DND-41 (cell line): ENCODE data around the gene LZTFL1.

Source experiments
- ATAC-seq: fragments of 200-7000 bp; cut with Tn5 transposase; 3 replicates; pipeline ENCODE4 v1.9.1; 2021; ENCODE audit warnings: low read depth; ENCODE audit not compliant: insufficient read depth
- DNase-seq: peaks from one replicate; pipeline ENCODE4 v3.0.0-alpha.2; 2020
- H2AFZ ChIP-seq: 2 replicates; pipeline ENCODE4 v1.6.0; 2012; ENCODE audit warnings: low read depth, low read length
- H3K27ac ChIP-seq: 2 replicates; pipeline ENCODE4 v1.5.1; 2012; ENCODE audit warnings: low read length, inconsistent platforms
- H3K27me3 ChIP-seq: fragments of 200-600 bp; sonication (generic); 2 replicates; pipeline ENCODE4 v1.6.0; 2012; ENCODE audit warnings: low read length, mild to moderate bottlenecking, inconsistent platforms; ENCODE audit not compliant: insufficient read depth, poor library complexity
- H3K36me3 ChIP-seq: 2 replicates; pipeline ENCODE4 v1.5.1; 2012; ENCODE audit warnings: low read length, inconsistent platforms; ENCODE audit not compliant: insufficient read depth
- H3K4me1 ChIP-seq: 2 replicates; pipeline ENCODE4 v1.5.1; 2012; ENCODE audit warnings: mild to moderate bottlenecking, low read length; ENCODE audit not compliant: insufficient read depth
- H3K4me2 ChIP-seq: 2 replicates; pipeline ENCODE4 v1.6.0; 2012; ENCODE audit warnings: mild to moderate bottlenecking, moderate library complexity, low read length, inconsistent platforms; ENCODE audit not compliant: insufficient read depth
- H3K4me3 ChIP-seq, 2 experiments: fragments of 200-600 bp in 1 of 2; shearing (Covaris generic) in 1 of 2; 2 replicates each; pipeline ENCODE4 v1.5.1; 2012 to 2016; ENCODE audit warnings: inconsistent platforms in 2 of 2, low read length in 2 of 2, mild to moderate bottlenecking in 2 of 2, low read depth in 1 of 2, moderate library complexity in 1 of 2
- H3K79me2 ChIP-seq: 2 replicates; pipeline ENCODE4 v1.6.0; 2012; ENCODE audit warnings: low read length, inconsistent platforms; ENCODE audit not compliant: insufficient read depth
- H3K9ac ChIP-seq: 2 replicates; pipeline ENCODE4 v1.6.0; 2012; ENCODE audit warnings: low read depth, mild to moderate bottlenecking, inconsistent platforms, low read length, moderate library complexity
- H3K9me3 ChIP-seq: 2 replicates; pipeline ENCODE4 v1.5.1; 2012; ENCODE audit warnings: low read length, moderate library complexity, mild to moderate bottlenecking, inconsistent platforms; ENCODE audit not compliant: insufficient read depth, severe bottlenecking
- H4K20me1 ChIP-seq: 2 replicates; pipeline ENCODE4 v1.6.0; 2012; ENCODE audit warnings: low read length; ENCODE audit not compliant: insufficient read depth
- EZH2 ChIP-seq: IDR thresholded peaks from 3 replicates; pipeline ENCODE4 v1.6.1; 2012; ENCODE audit warnings: borderline replicate concordance, low read depth, mild to moderate bottlenecking, moderate library complexity, low read length, inconsistent platforms; ENCODE audit not compliant: severe bottlenecking
- TF ChIP-seq, protein P1 (sequence below): IDR thresholded peaks from 2 replicates; pipeline ENCODE4 v1.5.1; 2012; ENCODE audit warnings: borderline replicate concordance, low read length, moderate library complexity, mild to moderate bottlenecking; ENCODE audit not compliant: poor library complexity, severe bottlenecking; ENCODE audit errors: extremely low read depth

LZTFL1 gene, protein sequence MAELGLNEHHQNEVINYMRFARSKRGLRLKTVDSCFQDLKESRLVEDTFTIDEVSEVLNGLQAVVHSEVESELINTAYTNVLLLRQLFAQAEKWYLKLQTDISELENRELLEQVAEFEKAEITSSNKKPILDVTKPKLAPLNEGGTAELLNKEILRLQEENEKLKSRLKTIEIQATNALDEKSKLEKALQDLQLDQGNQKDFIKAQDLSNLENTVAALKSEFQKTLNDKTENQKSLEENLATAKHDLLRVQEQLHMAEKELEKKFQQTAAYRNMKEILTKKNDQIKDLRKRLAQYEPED

DNA sequence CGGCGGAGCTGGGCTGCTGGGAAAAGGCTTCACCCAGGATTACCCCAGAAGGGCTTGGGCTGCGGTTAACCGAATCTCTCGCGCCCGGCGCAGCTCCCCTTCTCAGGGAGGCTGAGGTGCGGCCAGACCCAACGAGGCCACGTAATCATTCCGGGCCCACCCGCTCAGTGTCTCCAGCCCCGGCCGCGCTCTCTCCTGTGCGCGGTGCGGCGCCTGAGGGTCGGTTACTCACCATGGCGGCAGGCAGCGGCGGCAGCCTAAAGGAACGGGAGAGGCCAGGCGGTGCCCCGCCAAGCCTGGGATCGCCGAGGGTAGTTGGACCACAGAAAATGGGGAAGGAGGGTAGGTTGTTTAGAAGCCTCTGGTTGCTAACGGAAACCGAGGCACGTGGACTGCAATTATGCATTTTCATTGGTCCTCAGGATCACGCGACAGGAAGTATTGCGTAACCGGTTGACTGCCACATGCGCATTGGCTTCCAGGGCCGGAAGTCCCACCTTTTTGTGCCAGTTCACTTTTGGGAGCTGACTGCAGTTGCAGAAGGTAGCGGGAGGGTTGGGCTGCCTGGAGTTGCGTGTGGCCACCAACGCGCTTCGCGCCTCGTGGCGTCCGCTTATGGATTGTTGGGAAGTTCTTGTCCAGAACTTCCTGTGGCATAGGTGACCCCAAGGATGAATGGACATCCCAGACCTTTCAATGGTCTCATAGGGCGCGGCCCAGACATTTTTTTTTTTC is at the start of gene LZTFL1:
Gene LZTFL1, minus strand, starts transcription at position 363 of the 735 bp plus-strand sequence. Its CDS starts 128 bp downstream, at position 235.
- ATAC-seq, result peak; percentile 29; the same call in 2 of the 3 replicates
- H3K9me3 ChIP-seq, result no peaks in the 10 kb centered on the region
- peaks cover 93% of the 10 kb centered on the region for H3K36me3 ChIP-seq

DNA sequence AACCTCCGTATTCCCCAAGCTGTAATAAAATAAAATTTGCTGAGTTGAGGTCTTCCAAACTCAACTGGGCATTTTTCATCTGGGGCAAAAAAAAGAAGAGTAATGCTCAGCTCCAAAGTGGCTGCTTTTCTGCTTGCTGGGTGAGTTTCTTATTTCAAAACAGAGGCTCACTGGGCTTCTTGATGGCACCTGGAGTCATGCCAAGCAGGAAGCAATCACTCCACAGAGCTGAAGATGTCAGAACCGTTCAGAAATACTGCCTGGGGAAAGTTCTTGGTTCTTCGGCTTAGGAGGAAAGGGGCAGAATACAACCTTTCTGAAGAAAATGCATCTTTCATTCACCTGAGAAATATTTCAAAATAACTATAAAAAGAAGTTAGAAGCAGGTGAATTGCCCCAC is 48.5 kb upstream of the LZTFL1 start:
- Histone ChIP-seq H3K9me3 (no peaks in the 10 kb centered on the region), H3K27ac (peak overlapping the region; percentile 43), H2AFZ (no peak overlapping the region), H3K4me2 (no peak overlapping the region), H3K4me1 (peaks cover 99% of the 10 kb centered on the region), H3K27me3 (no peaks in the 10 kb centered on the region), H3K79me2 (peaks cover 99% of the 10 kb centered on the region), H3K9ac (0 out of 2 replicates have a peak overlapping the region, but pooled peaks have one; percentile 3), H4K20me1 (peaks cover 84% of the 10 kb centered on the region), H3K36me3 (peaks cover 95% of the 10 kb centered on the region), H3K4me3 (no peak overlapping the region)
- TF ChIP-seq, protein P1, sequence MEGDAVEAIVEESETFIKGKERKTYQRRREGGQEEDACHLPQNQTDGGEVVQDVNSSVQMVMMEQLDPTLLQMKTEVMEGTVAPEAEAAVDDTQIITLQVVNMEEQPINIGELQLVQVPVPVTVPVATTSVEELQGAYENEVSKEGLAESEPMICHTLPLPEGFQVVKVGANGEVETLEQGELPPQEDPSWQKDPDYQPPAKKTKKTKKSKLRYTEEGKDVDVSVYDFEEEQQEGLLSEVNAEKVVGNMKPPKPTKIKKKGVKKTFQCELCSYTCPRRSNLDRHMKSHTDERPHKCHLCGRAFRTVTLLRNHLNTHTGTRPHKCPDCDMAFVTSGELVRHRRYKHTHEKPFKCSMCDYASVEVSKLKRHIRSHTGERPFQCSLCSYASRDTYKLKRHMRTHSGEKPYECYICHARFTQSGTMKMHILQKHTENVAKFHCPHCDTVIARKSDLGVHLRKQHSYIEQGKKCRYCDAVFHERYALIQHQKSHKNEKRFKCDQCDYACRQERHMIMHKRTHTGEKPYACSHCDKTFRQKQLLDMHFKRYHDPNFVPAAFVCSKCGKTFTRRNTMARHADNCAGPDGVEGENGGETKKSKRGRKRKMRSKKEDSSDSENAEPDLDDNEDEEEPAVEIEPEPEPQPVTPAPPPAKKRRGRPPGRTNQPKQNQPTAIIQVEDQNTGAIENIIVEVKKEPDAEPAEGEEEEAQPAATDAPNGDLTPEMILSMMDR, result no peak
- TF ChIP-seq EZH2, result no peak
- DNase-seq, result peak; percentile 69
- ATAC-seq, result peak; percentile 41; the same call in 2 of the 3 replicates

More for the DNA sequence above, at the start of gene LZTFL1:
- H3K4me1 ChIP-seq, result peaks cover 8% of the 10 kb centered on the region
- H3K27ac ChIP-seq, result peak within 1 kb of the TSS; percentile 20
- peaks cover 69% of the 10 kb centered on the region for H4K20me1 ChIP-seq
- no peak within 1 kb of the TSS for H3K9ac ChIP-seq
- TF ChIP-seq, protein P1, result no peak
- no peak for TF ChIP-seq EZH2
- no peak within 1 kb of the TSS for H3K4me2 ChIP-seq
- DNase-seq, result no peak
- H3K27me3 ChIP-seq, result no peaks in the 10 kb centered on the region
- H2AFZ ChIP-seq, result no peak within 1 kb of the TSS
- peaks cover 99% of the 10 kb centered on the region for H3K79me2 ChIP-seq
- H3K4me3 ChIP-seq, result no peak within 1 kb of the TSS

DNA sequence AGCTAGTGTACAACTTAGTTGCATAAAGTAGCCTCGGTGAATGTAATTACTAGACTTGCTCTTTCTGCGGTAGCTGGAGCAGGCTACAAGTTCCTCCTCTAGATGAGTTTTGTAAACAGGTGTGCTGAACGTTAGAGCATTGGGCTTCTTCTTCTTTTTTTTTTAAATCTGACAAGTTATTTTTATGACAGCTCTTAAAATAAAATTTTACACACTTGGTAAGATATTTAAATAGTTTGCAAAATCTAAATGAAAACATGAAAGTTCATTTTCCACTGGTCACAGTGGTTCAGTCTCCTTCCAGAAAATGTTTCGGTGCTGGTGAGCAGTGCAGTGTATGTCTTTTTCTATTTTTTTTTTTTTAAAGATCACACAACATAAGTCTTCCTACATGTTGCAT is 47.4 kb upstream of the LZTFL1 start:
- DNase-seq (no peak), ATAC-seq (no peak)
- H3K36me3 ChIP-seq, result peaks cover 95% of the 10 kb centered on the region
- no peak overlapping the region; the same call in 1 of the 2 replicates for H3K4me2 ChIP-seq
- no peaks in the 10 kb centered on the region for H3K9me3 ChIP-seq
- H3K4me3 ChIP-seq, result no peak overlapping the region
- TF ChIP-seq EZH2, result no peak
- TF ChIP-seq, protein P1, result no peak
- peaks cover 99% of the 10 kb centered on the region for H3K4me1 ChIP-seq
- H3K27ac ChIP-seq, result peak overlapping the region; percentile 46
- peaks cover 85% of the 10 kb centered on the region for H4K20me1 ChIP-seq
- no peak overlapping the region for H3K9ac ChIP-seq
- H3K79me2 ChIP-seq, result peaks cover 99% of the 10 kb centered on the region
- no peak overlapping the region for H2AFZ ChIP-seq
- H3K27me3 ChIP-seq, result no peaks in the 10 kb centered on the region
